NK-92 (cell line): ENCODE measurements around the gene LOXHD1.

Experiments
- DNase-seq: peaks from one replicate; lab custom pipeline; 2025; ENCODE audit not compliant: unreplicated experiment; lab: John Stamatoyannopoulos, UW

LOXHD1 gene

DNA sequence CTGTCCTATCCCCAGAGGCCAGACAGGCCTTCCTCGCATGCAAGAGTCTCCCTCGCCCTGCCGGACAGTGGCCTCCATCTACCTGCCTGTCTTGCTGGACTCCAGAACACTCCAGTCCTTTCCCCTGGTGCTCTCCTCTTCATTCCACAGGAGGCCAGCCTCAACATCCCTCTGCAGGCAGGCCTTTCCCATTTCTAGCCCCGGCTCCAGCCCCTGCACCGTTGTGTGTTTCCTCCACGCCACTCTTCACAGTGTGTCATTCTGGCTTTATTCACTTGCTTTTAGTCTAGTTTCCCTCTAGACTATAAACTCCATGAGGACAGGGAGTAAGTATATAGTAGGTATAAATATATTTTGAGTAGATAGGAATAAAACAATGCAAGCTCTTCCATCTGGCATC is 81.2 kb downstream of the LOXHD1 start:
- no peak for DNase-seq

DNA sequence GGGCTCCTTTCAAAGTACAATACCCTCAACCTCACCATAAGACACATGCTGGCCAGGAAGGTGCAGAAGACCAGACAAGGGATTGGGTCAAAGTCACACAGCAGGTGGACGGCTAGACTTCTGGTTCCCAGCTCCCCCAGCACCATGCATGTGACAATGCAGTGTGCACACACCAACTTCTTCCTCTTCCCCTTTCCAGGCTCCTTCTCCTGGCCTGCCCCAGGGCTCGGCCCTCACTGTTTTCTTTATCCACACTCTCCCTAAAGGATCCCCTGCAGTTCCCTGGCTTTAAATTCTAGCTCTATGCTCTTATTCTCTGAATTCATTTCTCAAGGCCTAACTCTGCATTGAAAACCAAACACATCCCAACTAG is 82.3 kb downstream of the LOXHD1 start:
- DNase-seq = no peak

DNA sequence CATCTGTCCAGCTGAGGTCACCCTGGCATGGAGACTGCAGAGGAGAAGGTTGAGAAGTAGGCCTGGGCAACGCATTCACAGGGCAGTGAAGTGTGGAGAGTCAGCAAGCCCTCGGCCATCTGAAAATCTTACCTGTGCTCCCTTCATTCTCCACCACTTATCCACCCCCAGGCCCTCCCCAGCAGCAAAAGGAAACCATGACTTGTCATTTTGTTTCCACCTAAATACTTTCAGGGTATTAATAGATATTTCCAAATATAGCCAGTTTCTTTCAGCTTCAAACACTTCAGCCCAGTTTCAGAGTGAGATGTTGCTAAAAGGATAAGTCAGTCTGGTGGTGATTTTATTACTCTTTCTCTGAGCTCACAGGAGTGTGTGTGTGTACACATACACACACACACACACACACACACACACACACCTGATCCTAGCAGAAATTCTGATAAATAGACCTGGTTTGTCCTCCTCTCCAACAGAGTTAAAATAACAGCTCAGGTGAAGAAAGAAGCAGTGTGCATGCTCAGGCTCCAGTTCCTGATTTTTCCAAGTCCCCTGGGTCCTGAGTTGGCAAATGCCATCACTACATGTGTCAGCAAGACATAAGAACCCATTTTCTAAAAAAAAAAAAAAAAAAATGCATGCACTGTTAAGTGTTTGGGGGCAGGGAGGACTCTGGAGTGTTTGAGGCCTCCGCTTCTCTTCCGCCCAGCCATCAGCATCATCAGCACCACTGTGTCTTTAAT is 82.8 kb downstream of the LOXHD1 start:
- DNase-seq = no peak

DNA sequence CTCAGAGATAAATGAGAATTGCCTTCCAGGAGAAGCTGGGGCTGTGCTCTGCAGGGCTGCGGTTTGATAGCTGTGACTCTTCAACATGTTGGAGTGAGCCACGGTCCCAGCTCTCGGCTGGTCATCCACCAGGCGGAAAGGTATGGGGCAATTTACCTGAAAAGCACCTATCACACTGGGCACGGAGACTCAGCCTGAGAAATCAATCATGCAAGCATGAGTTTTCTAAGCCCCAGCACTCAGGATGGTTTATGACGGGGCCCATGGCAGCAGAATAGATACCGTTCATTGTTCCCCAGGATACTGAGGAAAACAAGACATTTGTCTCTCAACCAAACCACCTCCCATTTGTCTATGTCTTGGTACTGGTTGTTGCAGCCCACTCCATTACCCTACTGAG is 83.9 kb downstream of the LOXHD1 start:
- no peak for DNase-seq

DNA sequence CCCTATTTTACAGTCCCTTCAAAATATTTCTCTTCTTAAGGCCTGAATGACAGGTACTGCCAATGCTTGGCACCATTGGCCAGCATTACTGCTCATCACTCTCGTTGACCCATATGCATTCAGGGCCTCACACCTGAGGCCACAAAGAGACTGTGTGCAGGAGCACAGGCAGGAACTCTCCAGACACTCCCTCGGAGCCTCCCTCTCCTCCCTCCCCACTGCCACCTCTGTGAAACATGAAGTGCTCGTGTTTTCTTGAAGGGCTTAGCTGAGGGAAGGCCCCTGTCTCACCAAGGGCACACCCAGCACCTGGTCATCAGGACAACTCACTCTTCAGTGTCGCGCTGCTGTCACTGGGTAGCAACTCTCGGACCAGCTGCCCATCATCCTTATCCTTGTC is 85.3 kb downstream of the LOXHD1 start:
- DNase-seq = no peak

DNA sequence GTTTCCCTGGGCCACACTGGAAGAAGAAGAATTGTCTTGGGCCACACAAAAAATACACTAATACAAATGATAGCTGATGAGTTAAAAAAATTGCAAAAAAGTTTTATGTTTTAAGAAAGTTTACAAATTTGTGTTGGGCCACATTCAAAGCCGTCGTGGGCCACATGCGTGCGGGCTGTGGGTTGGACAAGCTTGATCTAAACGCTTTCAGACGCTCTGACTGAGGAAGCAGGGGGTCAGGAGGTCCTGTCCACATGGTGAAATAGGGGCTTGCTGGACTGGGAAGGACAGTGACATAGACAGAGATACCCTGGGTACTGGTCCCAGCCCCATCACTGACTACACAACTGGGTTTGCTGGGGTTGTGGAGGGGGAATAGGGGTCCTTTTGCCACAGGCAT is 86.4 kb downstream of the LOXHD1 start:
- DNase-seq = no peak

DNA sequence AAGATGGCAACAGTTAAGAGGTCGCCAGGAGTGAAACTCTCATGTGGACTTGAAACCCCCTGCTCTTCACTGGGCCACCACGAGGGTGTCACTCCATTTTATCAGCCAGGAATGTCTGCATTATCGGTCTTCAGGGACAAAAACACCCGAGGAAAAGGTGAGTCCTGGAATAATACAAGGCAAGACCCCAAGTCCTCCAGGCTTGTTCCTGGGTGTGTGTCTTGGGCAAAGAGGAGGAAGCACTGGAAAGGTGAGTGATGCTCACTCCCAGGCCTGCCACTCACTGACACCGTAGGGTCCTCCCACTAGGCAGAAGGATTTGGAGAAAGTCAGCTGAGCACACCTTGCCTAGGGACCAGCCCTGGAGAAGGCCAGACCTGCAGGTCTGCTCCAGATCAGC is 86.9 kb downstream of the LOXHD1 start:
- no peak for DNase-seq

DNA sequence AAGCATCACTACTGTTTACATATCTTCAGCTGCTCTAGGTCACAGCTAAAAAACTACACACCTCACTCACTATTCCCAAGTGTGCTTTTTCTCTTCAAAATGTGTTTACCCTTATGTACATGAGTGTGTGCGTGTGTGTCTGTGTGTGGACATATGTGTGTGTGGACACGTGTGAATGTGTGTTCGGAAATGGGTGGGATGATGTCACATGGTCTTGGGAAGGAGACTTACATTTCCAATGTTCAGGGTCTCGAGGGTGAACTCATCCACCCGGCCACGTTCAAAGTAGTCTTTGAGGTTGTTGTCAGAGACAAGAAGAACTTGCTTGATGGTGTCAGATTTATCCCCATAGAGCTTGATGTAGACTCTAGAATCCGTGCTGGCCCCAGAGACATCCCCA is 87.8 kb downstream of the LOXHD1 start:
- DNase-seq = no peak

DNA sequence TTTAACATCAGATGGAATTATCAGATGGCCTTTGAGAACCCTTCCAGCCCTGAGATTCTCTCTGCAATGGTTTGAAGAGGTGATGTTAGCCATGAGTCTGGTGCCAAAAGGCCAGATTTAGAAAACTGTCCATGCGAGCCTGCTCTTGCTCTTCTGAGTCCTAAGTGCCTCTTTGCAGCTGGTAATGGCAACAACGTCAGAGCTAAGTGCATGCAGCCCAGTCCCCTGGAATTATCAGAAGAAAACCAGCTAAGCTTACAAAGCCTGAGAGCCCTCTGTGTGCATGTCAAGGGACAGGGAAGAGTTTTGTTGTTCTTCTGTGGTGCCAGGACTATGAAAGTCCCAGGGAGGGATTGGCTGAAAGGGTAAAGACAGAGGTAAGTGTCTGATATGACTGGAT is 89.8 kb downstream of the LOXHD1 start:
- DNase-seq = no peak

DNA sequence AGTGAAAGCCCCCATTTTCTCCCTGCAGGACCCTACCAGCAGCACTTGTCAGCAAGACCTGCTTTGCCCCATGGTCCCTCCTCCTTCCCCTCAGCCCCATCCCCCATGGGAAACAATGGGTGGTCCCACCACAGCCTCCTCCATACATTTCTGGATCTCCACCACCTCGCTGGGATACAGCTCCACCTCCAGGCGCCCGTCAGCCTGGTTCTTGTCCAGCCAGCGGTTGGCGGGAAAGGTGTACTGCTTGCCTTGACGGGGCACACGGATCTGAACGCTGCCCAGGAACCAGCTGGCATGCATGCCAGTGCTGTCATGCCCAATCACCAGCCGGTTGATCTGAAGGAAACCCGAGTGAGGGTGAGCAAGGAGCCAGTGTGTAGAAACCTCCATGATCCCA is 90.9 kb downstream of the LOXHD1 start:
- no peak for DNase-seq

DNA sequence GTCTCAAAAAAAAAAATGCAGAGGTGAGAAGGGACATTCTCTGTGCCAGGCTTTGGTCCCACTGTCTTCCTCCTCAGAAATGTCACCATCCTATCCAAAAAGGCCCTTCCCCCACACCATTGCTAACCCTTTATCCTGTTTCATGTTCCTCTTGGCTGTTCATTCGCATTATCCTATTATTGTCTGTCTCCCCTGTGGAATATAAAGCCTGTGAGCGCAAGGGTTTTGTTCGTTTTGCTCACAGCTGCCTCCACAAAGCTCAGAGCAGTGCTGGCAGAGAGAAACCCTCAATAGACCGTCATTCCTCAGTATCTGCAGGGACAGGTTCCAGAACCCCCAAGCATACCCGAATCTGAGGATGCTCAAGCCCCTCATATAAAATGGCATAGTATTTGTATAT is 91.8 kb downstream of the LOXHD1 start:
- DNase-seq = no peak

DNA sequence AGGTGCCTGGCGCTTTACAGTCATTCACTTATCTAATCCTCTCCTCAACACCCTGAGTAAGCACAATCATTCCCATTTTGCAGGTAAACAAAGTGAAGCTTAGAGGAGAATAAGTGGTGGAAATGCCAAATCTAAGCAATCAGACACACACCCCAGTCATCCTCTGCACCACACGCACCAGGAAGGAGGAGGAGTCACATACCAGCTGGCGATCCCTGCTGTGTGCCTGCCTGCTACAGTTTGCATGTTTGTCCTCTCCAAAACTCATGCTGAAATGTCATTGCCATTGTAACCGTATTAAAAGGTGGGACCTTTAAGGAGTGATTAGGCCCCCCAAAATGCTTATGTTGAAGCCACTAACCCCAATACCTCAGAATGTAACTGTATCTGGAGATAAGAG is 93.7 kb downstream of the LOXHD1 start:
- DNase-seq = no peak

DNA sequence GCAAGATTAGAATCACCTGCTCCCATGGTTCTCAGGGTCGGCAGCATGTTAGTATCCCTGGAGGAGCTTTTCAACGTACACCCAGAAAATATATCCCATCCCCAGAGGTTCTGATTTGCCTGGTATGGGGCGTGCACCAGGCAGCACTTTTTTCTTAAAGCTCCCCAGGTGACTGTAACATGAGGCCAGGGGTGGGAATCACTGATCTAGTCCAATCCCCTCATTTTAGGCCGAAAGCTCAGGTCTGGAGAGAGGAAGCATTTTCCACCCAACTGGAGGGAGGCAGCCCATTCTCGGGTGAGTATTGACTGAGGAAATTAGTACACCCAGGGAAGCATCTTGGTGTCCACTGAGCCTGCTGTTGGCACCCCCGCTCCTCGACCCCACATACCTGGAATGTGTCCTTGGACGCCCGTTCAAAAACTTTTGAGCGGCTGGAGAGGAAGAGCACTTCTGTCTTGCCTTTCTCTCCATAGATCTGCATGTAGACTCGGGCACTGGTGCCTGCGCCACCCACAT is 94.3 kb downstream of the LOXHD1 start:
- no peak for DNase-seq

DNA sequence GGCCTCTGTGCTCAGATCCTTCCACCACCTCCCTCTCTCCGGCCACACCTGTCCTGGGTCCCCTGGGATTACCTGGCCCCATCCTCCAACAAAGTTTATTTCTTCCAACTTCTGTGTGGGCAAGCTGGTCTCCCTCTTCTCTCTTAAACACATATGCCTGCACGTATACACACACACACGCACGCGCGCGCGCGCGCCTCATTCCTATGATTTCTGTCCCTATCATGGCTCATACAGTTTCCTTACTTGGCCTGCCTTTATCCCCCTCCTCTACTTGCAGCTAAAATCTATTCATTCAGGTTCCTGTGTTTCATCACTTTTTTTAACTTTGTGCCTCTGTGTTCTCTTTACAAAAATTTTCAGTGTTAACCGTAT is 96.4 kb downstream of the LOXHD1 start:
- DNase-seq = no peak

DNA sequence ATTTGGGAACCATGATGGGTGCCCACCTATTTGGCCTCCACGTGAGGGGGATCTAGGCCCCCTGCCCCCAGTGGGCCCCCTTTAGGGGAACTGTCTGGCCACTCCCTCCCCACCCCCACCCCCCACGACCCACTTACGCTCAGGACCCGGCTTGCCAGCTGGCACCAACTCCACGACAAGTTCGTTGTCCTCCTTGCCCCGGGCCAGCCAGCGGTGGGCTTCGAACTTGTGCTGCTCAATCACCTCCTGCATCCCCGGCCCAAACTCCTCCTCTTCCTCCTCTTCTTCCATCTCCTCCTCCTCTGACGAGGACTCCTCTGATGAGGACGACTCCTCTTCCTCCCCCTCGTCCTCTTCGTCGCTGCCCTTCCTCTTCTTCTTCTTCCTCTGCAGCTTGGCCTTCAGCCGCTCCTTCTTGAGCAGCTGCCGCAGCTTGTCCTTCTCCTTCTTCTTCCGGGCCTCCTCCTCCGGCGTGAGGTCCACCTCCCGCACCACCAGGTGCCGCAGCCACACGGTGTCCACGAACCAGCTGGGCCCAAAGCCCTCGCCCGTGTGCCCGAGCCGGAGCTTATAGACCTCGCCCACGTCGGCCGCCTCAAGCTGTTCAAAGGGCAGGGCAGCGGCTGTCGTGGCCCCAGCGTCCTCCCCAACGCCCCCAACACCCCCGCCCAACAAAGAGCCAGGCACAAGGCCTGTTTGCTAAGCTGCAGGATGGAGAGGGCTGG is 96.9 kb downstream of the LOXHD1 start:
- no peak for DNase-seq

DNA sequence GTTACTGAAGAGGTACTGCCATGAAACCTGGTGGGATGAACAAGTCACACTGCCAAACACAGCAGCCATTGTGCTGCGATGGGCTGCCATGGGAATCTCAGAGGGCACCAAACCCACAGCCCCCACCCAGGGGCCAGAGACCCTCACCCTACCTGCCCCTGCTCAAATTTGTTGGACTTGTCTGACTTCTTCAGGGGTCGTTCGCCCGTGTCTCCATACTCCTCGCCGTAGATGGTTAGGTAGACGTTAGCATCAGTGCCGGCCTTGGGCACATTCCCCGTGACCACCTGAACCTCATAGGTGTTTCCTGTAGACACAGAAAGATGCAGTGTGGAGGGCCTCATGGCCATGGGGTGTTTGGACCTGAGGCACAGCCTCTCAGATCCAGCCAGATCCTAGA is 97.7 kb downstream of the LOXHD1 start:
- DNase-seq = no peak

DNA sequence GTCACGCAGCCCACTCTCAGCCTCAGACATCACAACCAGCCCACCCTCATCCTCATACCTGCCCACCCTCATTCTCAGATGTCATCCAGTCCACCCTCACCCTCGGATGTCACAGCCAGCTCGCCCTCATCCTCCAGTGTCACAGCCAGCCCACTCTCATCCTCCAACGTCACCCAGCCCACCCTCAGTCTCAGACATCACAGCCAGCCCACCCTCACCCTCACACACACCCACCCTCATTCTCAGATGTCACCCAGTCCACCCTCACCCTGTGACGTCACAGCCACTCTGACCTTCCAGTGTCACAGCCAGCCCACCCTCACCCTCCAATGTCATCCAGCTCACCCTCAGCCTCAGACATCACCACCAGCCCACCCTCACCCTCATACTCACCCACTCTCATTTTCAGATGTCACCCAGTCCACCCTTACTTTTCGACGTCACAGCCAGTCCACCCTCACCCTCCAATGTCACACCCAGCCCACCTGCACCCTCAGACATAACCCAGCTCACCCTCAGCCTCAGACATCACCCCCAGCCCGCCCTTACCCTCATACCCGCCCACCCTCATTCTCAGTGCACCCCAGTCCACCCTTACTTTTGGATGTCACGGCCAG is 100.3 kb downstream of the LOXHD1 start:
- DNase-seq = no peak

DNA sequence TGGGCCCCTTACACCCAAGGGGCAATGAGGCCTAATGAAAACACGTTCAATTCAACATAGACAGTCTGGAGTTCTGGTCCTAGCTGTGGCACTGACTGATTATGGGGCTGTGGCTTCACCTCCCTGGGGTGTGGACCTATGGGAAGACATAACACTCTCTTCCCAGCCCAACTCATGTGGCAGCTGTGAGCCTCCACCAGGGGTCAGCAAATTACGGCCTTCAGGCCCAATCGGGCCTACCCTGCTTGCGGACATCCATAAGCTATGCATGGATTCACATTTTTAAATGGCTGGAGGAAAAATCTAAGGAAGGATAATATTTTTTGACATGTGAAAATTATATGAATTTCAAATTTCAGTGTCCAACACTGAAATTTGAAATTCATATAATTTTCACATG is 101.3 kb downstream of the LOXHD1 start:
- DNase-seq = no peak

DNA sequence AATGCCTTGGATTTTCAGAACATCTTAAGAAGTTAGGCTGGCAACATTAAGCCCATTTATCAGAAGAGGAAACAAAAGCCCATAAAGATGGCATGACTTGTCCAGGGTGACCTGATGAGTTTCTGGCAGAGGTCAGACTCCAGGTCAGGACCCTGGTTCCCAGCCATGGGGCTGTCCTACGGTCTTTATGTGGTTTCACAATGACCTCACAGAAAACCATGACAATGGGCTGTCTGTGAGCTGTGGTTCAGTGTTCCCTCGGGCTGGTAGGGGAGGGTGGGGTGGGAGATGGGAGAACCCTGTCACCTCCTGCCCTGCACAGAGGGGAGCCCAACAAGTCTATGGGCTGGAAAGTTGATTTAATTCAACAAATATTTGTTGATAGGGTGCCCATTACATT is 101.8 kb downstream of the LOXHD1 start:
- no peak for DNase-seq

DNA sequence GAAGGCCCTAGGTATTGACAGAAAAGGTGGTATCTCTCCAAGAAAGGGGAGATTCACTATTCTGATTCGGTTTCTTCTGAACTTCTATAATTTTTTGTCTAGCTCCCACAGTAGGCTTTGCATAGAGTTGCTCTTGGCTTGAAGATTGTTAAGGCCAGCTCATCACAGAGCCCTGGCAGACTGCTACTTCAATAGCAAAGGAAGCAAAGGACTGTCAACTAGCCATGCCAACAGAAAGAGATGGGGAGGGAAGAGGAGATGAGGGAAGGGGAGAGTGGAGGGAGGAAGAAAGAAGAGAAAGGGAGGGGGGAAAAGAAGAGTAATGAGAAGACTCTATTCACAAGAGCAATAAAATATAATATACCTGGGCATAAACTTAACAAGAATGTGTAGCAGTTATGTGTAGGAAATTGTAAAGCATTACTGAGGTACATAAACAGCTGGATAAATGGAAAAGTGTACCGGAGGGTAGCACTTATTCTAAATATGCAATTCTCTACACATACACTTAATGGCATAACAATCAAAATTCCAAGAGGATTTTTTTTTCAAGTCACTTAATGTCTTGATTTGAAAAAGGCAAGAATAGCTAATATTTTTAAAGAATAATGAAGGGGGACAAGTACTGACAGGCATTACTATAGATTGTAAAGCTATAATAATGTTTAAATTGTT is 102.5 kb downstream of the LOXHD1 start:
- no peak for DNase-seq

DNA sequence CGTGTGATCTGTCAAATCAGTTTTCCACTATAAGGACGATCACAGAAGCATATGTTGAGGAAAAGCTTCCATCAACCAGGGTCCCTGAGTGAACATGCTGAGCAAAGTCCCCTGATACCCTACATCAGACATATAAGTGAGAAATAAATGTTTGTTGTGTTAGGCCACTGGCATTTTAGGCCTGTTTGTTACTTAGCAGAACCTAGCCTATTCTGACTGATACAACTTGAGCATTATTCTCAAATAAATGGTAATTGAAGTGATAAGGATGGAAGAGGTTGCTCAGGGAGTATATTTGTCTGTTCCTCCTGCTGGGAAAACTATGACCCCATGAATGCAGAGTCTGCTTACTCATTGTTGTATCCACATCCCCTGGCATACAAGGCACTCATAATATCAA is 106.4 kb downstream of the LOXHD1 start:
- no peak for DNase-seq

DNA sequence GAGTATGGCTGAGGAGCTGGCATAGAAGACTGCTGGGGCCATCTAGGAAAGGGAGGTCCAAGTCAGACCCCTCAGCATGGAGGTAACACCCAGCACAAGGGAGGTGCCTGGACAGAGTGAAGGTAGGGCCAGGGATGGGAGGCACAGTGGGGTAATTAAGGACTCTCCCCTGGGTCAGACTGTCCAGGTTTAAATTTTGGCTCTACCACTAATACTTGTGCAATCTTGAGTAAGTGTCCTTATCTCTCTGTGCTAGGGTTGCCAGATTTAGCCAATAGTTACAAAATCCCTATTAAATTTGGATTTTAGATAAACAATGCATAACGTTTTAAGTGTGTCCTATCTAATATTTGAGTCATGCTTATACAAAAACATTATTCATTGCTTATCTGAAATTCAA is 109.5 kb downstream of the LOXHD1 start:
- no peak for DNase-seq
